Vagina (tissue), 2 donors: ENCODE measurements around the gene ZNF488. TPM values are rescaled to one million over a fixed set of nuclear protein-coding genes. Genes with fewer than 3 reads are reported as not detected.

ENCODE experiments used
- DNase-seq, 2 donors: peaks; one replicate each; pipeline ENCODE4 v3.0.0-alpha.2; 2017; ENCODE audit errors: extremely low spot score in 2 of 2
- H3K27ac ChIP-seq: fragments of 200-600 bp; sonication (generic); one replicate; pipeline ENCODE4 v1.5.1; 2019
- H3K27me3 ChIP-seq: fragments of 200-600 bp; sonication (generic); one replicate; pipeline ENCODE4 v1.5.1; 2019
- H3K36me3 ChIP-seq, 2 donors: fragments of 200-600 bp; sonication (generic); one replicate each; pipeline ENCODE4 v1.5.1; 2017 to 2019
- H3K4me1 ChIP-seq: fragments of 200-600 bp; sonication (generic); one replicate; pipeline ENCODE4 v1.5.1; 2019
- H3K4me3 ChIP-seq, 2 donors: fragments of 200-600 bp; sonication (generic); 1 replicate in 1 of 2; 2 replicates in 1 of 2; pipeline ENCODE4 v1.5.1; 2016 to 2019
- H3K9me3 ChIP-seq: fragments of 200-600 bp; sonication (generic); one replicate; pipeline ENCODE4 v1.5.1; 2019
- POLR2A ChIP-seq, 2 donors: fragments of 450-650 bp; IDR thresholded peaks; one replicate each; pipeline ENCODE4 v1.6.1; 2017; ENCODE audit warnings: antibody characterized with exemption in 2 of 2, mild to moderate bottlenecking in 2 of 2, moderate library complexity in 2 of 2
- POLR2AphosphoS5 ChIP-seq, 2 donors: sonication (generic); formaldehyde crosslinking; IDR thresholded peaks; one replicate each; pipeline ENCODE4 v1.9.0; 2017; ENCODE audit warnings: antibody characterized with exemption in 2 of 2, mild to moderate bottlenecking in 2 of 2, low read depth in 1 of 2; ENCODE audit not compliant: insufficient read depth in 1 of 2
- intact Hi-C: fragments of 100-400 bp; cut with DNase I; formaldehyde crosslinking; loops from one replicate; pipeline ENCODE4 v1.15.1; 2023
- total RNA-seq: library from RNA; depleted of rRNA; stranded (reverse); fragments of >200 nt; gene quantifications from one replicate; pipeline ENCODE4 v1.2.3, GENCODE V29; 2016
- TF ChIP-seq, protein P1 (sequence below), 3 experiments: fragments of 450-650 bp in 2 of 3; fragments of 200-600 bp in 1 of 3; sonication (generic) in 1 of 3; IDR thresholded peaks; one replicate each; pipeline ENCODE4 v1.5.1; 2017 to 2019; ENCODE audit warnings: antibody characterized with exemption in 3 of 3, mild to moderate bottlenecking in 2 of 3, moderate library complexity in 2 of 3

The ZNF488 gene
- total RNA-seq, 1 donor from 2014 or later: not detected

- TF ChIP-seq, protein P1, sequence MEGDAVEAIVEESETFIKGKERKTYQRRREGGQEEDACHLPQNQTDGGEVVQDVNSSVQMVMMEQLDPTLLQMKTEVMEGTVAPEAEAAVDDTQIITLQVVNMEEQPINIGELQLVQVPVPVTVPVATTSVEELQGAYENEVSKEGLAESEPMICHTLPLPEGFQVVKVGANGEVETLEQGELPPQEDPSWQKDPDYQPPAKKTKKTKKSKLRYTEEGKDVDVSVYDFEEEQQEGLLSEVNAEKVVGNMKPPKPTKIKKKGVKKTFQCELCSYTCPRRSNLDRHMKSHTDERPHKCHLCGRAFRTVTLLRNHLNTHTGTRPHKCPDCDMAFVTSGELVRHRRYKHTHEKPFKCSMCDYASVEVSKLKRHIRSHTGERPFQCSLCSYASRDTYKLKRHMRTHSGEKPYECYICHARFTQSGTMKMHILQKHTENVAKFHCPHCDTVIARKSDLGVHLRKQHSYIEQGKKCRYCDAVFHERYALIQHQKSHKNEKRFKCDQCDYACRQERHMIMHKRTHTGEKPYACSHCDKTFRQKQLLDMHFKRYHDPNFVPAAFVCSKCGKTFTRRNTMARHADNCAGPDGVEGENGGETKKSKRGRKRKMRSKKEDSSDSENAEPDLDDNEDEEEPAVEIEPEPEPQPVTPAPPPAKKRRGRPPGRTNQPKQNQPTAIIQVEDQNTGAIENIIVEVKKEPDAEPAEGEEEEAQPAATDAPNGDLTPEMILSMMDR (IDR thresholded peaks at IDR 0.05): no peak
- TF ChIP-seq POLR2A (IDR thresholded peaks at IDR 0.05) (no peak), POLR2AphosphoS5 (IDR thresholded peaks at IDR 0.05; ENCODE audit: insufficient read depth in 1 of 2, low read depth in 1 of 2) (no peak)
- Histone ChIP-seq H3K4me1 (no peaks in the 10 kb centered on the region), H3K4me3 (no peak overlapping the region), H3K27me3 (no peaks in the 10 kb centered on the region), H3K9me3 (no peaks in the 10 kb centered on the region), H3K27ac (no peak overlapping the region), H3K36me3 (no peaks in the 10 kb centered on the region)
- no peak for DNase-seq
- intact Hi-C loops: no loop called here
Measured at GRCh38 chr10:47364366-47364765, 19.7 kb downstream of the ZNF488 start.

- Histone ChIP-seq H3K4me3 (no peak overlapping the region), H3K27ac (no peak overlapping the region), H3K4me1 (no peaks in the 10 kb centered on the region), H3K27me3 (no peaks in the 10 kb centered on the region), H3K9me3 (no peaks in the 10 kb centered on the region), H3K36me3 (no peaks in the 10 kb centered on the region)
- DNase-seq: no peak
- TF ChIP-seq POLR2A (IDR thresholded peaks at IDR 0.05) (no peak), POLR2AphosphoS5 (IDR thresholded peaks at IDR 0.05; ENCODE audit: insufficient read depth in 1 of 2, low read depth in 1 of 2) (no peak)
- TF ChIP-seq, protein P1 (IDR thresholded peaks at IDR 0.05): no peak
- intact Hi-C loops: no loop called here
Measured at GRCh38 chr10:47363781-47364180, 20.3 kb downstream of the ZNF488 start.

DNA sequence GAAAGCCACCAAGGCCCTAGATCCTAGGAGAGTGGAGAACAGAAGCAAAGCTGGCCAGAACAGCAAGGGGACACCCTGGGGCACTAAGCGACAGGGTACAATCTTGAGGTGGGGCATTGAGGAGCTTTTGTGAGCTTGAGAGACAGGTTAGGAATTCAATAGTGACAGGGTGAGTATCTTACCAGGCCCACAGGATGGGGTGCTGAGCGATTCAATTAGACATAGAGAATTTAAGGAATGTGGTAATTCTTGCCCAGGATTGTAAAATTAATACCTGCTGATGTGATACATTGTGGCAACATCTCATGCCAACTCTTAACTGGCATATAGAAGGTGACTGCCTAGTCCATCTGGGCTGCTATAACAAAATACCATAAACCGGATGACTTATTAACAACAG lies 21.9 kb downstream of the ZNF488 start:
- no peaks in the 10 kb centered on the region for H3K27me3 ChIP-seq
- H3K36me3 ChIP-seq: no peaks in the 10 kb centered on the region
- intact Hi-C loops: no loop called here
- no peak for DNase-seq
- TF ChIP-seq POLR2A (IDR thresholded peaks at IDR 0.05) (no peak), POLR2AphosphoS5 (IDR thresholded peaks at IDR 0.05; ENCODE audit: insufficient read depth in 1 of 2, low read depth in 1 of 2) (no peak)
- TF ChIP-seq, protein P1 (IDR thresholded peaks at IDR 0.05): no peak
- H3K9me3 ChIP-seq: no peaks in the 10 kb centered on the region
- no peak overlapping the region for H3K4me3 ChIP-seq
- no peak overlapping the region for H3K27ac ChIP-seq
- H3K4me1 ChIP-seq: no peaks in the 10 kb centered on the region

DNA sequence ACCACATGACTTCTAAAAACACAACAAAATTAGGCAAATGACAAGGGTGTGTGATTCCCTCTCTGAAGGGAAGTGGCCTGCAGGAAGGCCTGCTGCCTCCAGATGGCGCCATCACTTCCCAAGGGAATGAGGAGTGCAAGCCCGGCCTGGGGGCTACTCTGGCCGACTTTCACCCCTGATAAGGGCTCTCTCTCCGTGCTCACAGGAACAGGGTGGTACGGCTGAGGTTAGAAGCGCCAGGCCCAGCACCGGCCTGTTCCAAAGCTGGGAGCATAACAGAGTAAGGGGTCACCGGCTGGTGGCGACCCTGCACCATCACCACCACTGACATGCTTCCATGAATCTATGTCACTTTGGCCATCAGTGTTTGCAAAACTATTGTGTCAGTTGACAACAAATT lies 22.8 kb downstream of the ZNF488 start:
- intact Hi-C loops: no loop called here
- Histone ChIP-seq H3K36me3 (no peaks in the 10 kb centered on the region), H3K27ac (no peak overlapping the region), H3K9me3 (no peaks in the 10 kb centered on the region), H3K4me3 (no peak overlapping the region), H3K4me1 (no peaks in the 10 kb centered on the region), H3K27me3 (no peaks in the 10 kb centered on the region)
- DNase-seq: no peak
- TF ChIP-seq POLR2A (IDR thresholded peaks at IDR 0.05) (no peak), POLR2AphosphoS5 (IDR thresholded peaks at IDR 0.05; ENCODE audit: insufficient read depth in 1 of 2, low read depth in 1 of 2) (no peak)
- TF ChIP-seq, protein P1 (IDR thresholded peaks at IDR 0.05): peak in 2 of 3 experiments; percentile 29 to 39

DNA sequence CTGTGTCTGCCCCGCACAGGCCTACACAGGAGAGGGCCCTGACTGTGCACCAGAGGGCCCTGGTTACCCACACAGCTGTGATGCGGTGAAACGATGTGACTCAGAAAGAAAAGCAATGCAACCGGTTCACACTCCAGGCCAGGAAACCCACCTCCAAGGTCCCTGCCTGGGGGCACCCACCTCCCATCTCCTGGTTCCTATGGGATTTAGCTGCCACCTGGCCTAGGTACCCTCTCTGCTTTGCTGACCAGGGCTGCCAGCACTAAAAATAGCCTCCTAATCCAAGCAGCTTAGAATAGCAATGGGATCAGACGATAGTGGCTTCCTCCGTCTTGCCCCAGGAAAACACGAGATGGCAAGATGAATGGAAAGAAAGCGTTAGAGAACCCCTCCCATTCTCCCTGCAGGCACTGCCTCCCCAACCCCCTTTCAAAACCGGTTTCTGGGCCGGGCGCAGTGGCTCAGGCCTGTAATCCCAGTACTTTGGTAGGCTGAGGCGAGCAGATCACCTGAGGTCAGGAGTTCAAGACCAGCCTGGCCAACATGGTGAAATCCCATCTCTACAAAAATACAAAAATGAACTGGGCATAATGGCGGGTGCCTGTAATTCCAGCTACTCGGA lies 23.6 kb downstream of the ZNF488 start:
- H3K4me3 ChIP-seq: no peak overlapping the region
- no peaks in the 10 kb centered on the region for H3K9me3 ChIP-seq
- no peak for DNase-seq
- H3K27ac ChIP-seq: no peak overlapping the region
- intact Hi-C loops: no loop called here
- H3K4me1 ChIP-seq: no peaks in the 10 kb centered on the region
- TF ChIP-seq POLR2A (IDR thresholded peaks at IDR 0.05): no peak
- no peak for TF ChIP-seq POLR2AphosphoS5 (IDR thresholded peaks at IDR 0.05; ENCODE audit: insufficient read depth in 1 of 2, low read depth in 1 of 2)
- TF ChIP-seq, protein P1 (IDR thresholded peaks at IDR 0.05): no peak
- no peaks in the 10 kb centered on the region for H3K36me3 ChIP-seq
- H3K27me3 ChIP-seq: no peaks in the 10 kb centered on the region
